ENCODE data around the gene NUP88.

DNA sequence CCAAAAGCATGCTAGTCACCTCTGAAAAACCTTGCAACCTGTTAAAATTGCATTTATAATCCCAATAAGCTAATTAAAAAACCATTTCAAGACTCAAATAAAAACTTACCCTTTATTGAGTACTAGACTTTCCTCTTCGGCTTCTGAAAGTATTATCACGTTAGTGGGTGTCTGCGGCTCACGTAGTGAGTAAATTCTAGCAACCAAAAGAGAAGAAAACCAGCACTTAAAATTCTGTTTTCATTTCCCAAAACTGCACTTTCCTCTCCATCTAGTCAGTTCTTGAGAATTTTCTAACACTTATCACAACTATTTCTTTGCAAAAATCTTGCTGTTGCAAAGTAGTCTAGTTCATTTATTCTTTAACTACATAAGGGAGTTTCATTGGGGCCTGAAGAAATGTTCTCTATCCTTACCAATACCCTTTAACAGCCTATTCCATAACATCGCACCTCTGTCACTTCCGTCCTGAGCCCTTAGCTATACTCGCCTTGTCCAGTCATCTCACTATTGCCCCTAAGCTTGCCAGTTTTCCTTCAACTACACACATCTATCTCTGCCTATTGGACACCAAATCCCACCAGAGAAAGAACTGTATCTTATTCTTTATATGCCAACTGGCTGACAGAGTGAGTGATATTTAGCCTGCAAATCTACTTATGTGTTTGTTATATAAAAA, 8.7 kb downstream of the NUP88 start:
- TF ChIP-seq YY1 (IDR thresholded peaks at IDR 0.05; ENCODE audit: insufficient read depth, insufficient read length) (no peak), SUZ12 (IDR thresholded peaks at IDR 0.05; ENCODE audit: extremely low read depth, insufficient read depth, insufficient read length) (no peak), ZNF274 (IDR thresholded peaks at IDR 0.05; ENCODE audit: low read depth, low read length) (no peak)
